CD4-positive, alpha-beta T cell (primary cell): ENCODE data around the gene UBQLN3. TPM values are rescaled to one million over a fixed set of nuclear protein-coding genes. Genes with fewer than 3 reads are reported as not detected.

ENCODE experiments used
- ATAC-seq: fragments of 200-7000 bp; cut with Tn5 transposase; one replicate; pipeline ENCODE4 v1.10.0; 2022; ENCODE audit warnings: mild to moderate bottlenecking; ENCODE audit not compliant: poor library complexity
- CTCF ChIA-PET: fragments of 350-600 bp; sonication (Branson Sonifier 250); formaldehyde crosslinking; loops from one replicate; lab custom pipeline; 2021; ENCODE audit warnings: antibody characterized with exemption, inconsistent platforms; lab: Charles Lee
- POLR2A ChIA-PET: fragments of 350-600 bp; sonication (Branson Sonifier 250); formaldehyde crosslinking; loops from one replicate; lab custom pipeline; 2021; ENCODE audit warnings: antibody characterized with exemption, inconsistent platforms; lab: Charles Lee
- DNase-seq, 14 experiments: peaks; one replicate each; pipeline ENCODE4 v3.0.0-alpha.2; 2013 to 2020; ENCODE audit warnings: mixed read lengths in 2 of 14
- H3K27ac ChIP-seq, 2 donors: one replicate each; pipeline versions ENCODE4 v1.5.1 to v1.7.0; 2013; ENCODE audit warnings: low read length in 2 of 2, low read depth in 1 of 2, mild to moderate bottlenecking in 1 of 2
- H3K27me3 ChIP-seq, 2 experiments: 1 replicate in 1 of 2; 2 replicates in 1 of 2; pipeline versions ENCODE4 v1.6.1 to v1.7.0; 2013; ENCODE audit warnings: low read length in 2 of 2, control low read depth in 1 of 2, mild to moderate bottlenecking in 1 of 2, moderate library complexity in 1 of 2; ENCODE audit not compliant: insufficient read depth in 2 of 2, control insufficient read depth in 1 of 2
- H3K36me3 ChIP-seq: one replicate; pipeline ENCODE4 v1.6.1; 2013; ENCODE audit warnings: low read length, control low read depth; ENCODE audit not compliant: insufficient read depth
- H3K4me1 ChIP-seq: one replicate; pipeline ENCODE4 v1.6.1; 2013; ENCODE audit warnings: low read length, control low read depth; ENCODE audit not compliant: insufficient read depth
- H3K4me3 ChIP-seq: one replicate; pipeline ENCODE4 v1.5.1; 2013; ENCODE audit warnings: mild to moderate bottlenecking, low read length, moderate library complexity
- H3K9me3 ChIP-seq, 2 experiments: 1 replicate in 1 of 2; 2 replicates in 1 of 2; pipeline versions ENCODE4 v1.6.1 to v1.7.0; 2013; ENCODE audit warnings: low read length in 2 of 2, mild to moderate bottlenecking in 2 of 2, control low read depth in 1 of 2, moderate library complexity in 1 of 2; ENCODE audit not compliant: control insufficient read depth in 1 of 2, insufficient read depth in 1 of 2
- H3K27ac Mint-ChIP-seq: one replicate; pipeline ENCODE4 v1.8.0; 2020; ENCODE audit warnings: mixed read lengths
- H3K27me3 Mint-ChIP-seq: one replicate; pipeline ENCODE4 v1.8.0; 2021; ENCODE audit warnings: mixed read lengths
- H3K36me3 Mint-ChIP-seq: one replicate; pipeline ENCODE4 v1.8.0; 2021; ENCODE audit warnings: low read depth, mixed read lengths
- H3K4me1 Mint-ChIP-seq: one replicate; pipeline ENCODE4 v1.8.0; 2021; ENCODE audit warnings: low read depth, mixed read lengths
- H3K4me3 Mint-ChIP-seq: one replicate; pipeline ENCODE4 v1.8.0; 2020; ENCODE audit warnings: mild to moderate bottlenecking, mixed read lengths
- H3K9me3 Mint-ChIP-seq: one replicate; pipeline ENCODE4 v1.8.0; 2020; ENCODE audit warnings: mixed read lengths
- CTCF ChIP-seq: fragments of 200-600 bp; IDR thresholded peaks from one replicate; pipeline ENCODE4 v1.8.0; 2022; ENCODE audit warnings: antibody characterized with exemption, mild to moderate bottlenecking
- intact Hi-C, 2 experiments: fragments of 100-400 bp; cut with DNase I in 1 of 2; cut with micrococcal nuclease in 1 of 2; formaldehyde crosslinking; loops; one replicate each; pipeline versions ENCODE4 v1.15.1 to v1.9.0; 2023 to 2025; cut with DNase I, micrococcal nuclease
- total RNA-seq, 174 experiments: library from RNA in 2 of 174; stranded (reverse) in 2 of 174; gene quantifications; one replicate each; pipeline ENCODE4 v1.2.3 and lab custom pipeline; 2021 to 2026

UBQLN3 gene
- total RNA-seq, 2 experiments from 2014 or later: 0.08 TPM; not detected in 1

- Histone ChIP-seq H3K4me3 (no peak overlapping the region), H3K4me1 (no peaks in the 10 kb centered on the region), H3K27ac (no peak overlapping the region), H3K36me3 (no peaks in the 10 kb centered on the region), H3K27me3 (no peaks in the 10 kb centered on the region), H3K9me3 (peaks cover 0 to 3% of the 10 kb centered on the region in 2 experiments)
- no peak for TF ChIP-seq CTCF
- ChIA-PET CTCF (no interaction called here), POLR2A (no interaction called here)
- H3K27ac Mint-ChIP-seq: no peak overlapping the region
- no peaks in the 10 kb centered on the region for H3K4me1 Mint-ChIP-seq
- intact Hi-C loops: no loop called here
- no peaks in the 10 kb centered on the region for H3K36me3 Mint-ChIP-seq
- no peaks in the 10 kb centered on the region for H3K27me3 Mint-ChIP-seq
- ATAC-seq (no peak), DNase-seq (no peak)
- H3K4me3 Mint-ChIP-seq: no peak overlapping the region
- H3K9me3 Mint-ChIP-seq: peaks cover 6% of the 10 kb centered on the region
Observed at GRCh38 chr11:5536482-5536881, 26.7 kb upstream of the UBQLN3 start.

- ChIA-PET CTCF (interaction anchor here (0.9 kb wide), 1 partner anchor 15 kb away, joined by 3 read pairs; no protein-coding TSS in a partner anchor), POLR2A (no interaction called here)
- no peak for ATAC-seq
- Histone ChIP-seq H3K27ac (no peak overlapping the region), H3K27me3 (no peaks in the 10 kb centered on the region), H3K4me3 (no peak overlapping the region), H3K4me1 (no peaks in the 10 kb centered on the region), H3K36me3 (no peaks in the 10 kb centered on the region), H3K9me3 (peaks cover 0 to 3% of the 10 kb centered on the region in 2 experiments)
- H3K27ac Mint-ChIP-seq: no peak overlapping the region
- H3K36me3 Mint-ChIP-seq: no peaks in the 10 kb centered on the region
- no peaks in the 10 kb centered on the region for H3K4me1 Mint-ChIP-seq
- intact Hi-C loops: no loop called here
- no peaks in the 10 kb centered on the region for H3K27me3 Mint-ChIP-seq
- H3K4me3 Mint-ChIP-seq: no peak overlapping the region
- no peak for DNase-seq
- peaks cover 6% of the 10 kb centered on the region for H3K9me3 Mint-ChIP-seq
- TF ChIP-seq CTCF: no peak
Observed at GRCh38 chr11:5534046-5534445, 24.3 kb upstream of the UBQLN3 start.

- Mint-ChIP-seq H3K9me3 (no peaks in the 10 kb centered on the region), H3K36me3 (no peaks in the 10 kb centered on the region), H3K4me3 (no peak overlapping the region), H3K27me3 (no peaks in the 10 kb centered on the region), H3K4me1 (no peaks in the 10 kb centered on the region), H3K27ac (no peak overlapping the region)
- H3K4me3 ChIP-seq: no peak overlapping the region
- DNase-seq (no peak), ATAC-seq (no peak)
- H3K9me3 ChIP-seq: no peaks in the 10 kb centered on the region
- POLR2A ChIA-PET: no interaction called here
- H3K27ac ChIP-seq: no peak overlapping the region
- no peaks in the 10 kb centered on the region for H3K36me3 ChIP-seq
- CTCF ChIA-PET: no interaction called here
- H3K27me3 ChIP-seq: peaks cover 0 to 2% of the 10 kb centered on the region in 2 experiments
- no peaks in the 10 kb centered on the region for H3K4me1 ChIP-seq
- no peak for TF ChIP-seq CTCF
- intact Hi-C loops: no loop called here
Observed at GRCh38 chr11:5531053-5531831, 21.5 kb upstream of the UBQLN3 start.
